Measurements from ENCODE around the gene DDX23. TPM values are rescaled to one million over a fixed set of nuclear protein-coding genes. Genes with fewer than 3 reads are reported as not detected.

Gene DDX23
- total RNA-seq, 1 experiment from 2014 or later, result 106 TPM

GRCh38 chr12:48810903-48811431 is 41.0 kb downstream of the DDX23 start:
- H3K27me3 ChIP-seq (ENCODE audit: control insufficient read depth, insufficient read depth, low read length), result peaks cover 26% of the 10 kb centered on the region
- no peak for DNase-seq
- H3K4me3 ChIP-seq (ENCODE audit: insufficient read depth, low read depth, low read length), result no peak overlapping the region
- no peaks in the 10 kb centered on the region for H3K36me3 ChIP-seq (replicated peaks; ENCODE audit: control insufficient read depth, insufficient read depth, low read length)

GRCh38 chr12:48807981-48808380 is 44.0 kb downstream of the DDX23 start:
- no peaks in the 10 kb centered on the region for H3K36me3 ChIP-seq (replicated peaks; ENCODE audit: control insufficient read depth, insufficient read depth, low read length)
- DNase-seq, result no peak
- H3K4me3 ChIP-seq (ENCODE audit: insufficient read depth, low read depth, low read length), result no peak overlapping the region
- peaks cover 14% of the 10 kb centered on the region for H3K27me3 ChIP-seq (ENCODE audit: control insufficient read depth, insufficient read depth, low read length)

DNA sequence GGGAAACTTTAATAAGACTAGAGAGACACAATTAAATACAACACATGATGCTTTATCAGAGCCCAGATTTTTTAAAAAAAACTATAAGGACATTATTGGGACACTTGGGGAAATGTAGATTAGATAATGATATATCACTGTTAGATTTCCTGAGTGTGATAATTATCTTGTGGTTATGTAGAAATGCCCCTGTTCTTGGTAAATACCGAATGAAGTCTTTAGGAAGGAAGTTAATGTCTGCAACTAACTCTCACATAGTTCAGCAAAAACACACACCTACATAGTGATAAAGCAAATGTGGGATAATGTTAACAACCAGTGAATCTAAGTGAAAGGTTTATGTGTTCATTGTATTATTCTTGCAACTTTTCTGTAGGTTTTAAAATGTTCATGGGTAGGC is 48.3 kb downstream of the DDX23 start:
- no peak for DNase-seq
- no peak overlapping the region for H3K4me3 ChIP-seq (ENCODE audit: insufficient read depth, low read depth, low read length)
- H3K36me3 ChIP-seq (replicated peaks; ENCODE audit: control insufficient read depth, insufficient read depth, low read length), result no peaks in the 10 kb centered on the region
- no peaks in the 10 kb centered on the region; the same call in 1 of the 2 replicates for H3K27me3 ChIP-seq (ENCODE audit: control insufficient read depth, insufficient read depth, low read length)

DNA sequence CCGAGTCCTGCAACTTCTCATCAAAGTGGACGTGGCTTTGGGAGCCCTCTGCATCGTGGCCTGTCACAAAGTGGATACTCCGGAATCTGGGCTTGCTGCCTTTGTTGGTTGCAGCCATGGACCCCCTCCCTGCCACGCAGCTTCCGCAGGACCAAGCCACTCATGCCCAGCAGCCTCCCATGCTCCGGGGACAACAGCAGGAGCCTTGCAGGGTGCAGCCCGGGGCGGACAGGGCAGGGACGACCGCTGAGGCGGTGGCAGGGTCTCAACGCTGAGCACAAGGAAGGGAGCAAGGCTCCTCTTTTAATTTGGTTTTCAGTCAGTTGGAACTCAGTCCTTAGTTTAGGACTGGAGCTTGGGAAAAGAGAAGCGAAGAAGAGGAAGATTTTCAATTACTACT is 51.0 kb downstream of the DDX23 start:
- Histone ChIP-seq H3K4me3 (ENCODE audit: insufficient read depth, low read depth, low read length) (no peak overlapping the region), H3K27me3 (ENCODE audit: control insufficient read depth, insufficient read depth, low read length) (no peaks in the 10 kb centered on the region; the same call in 1 of the 2 replicates), H3K36me3 (replicated peaks; ENCODE audit: control insufficient read depth, insufficient read depth, low read length) (no peaks in the 10 kb centered on the region)
- DNase-seq, result peak; percentile 33

DNA sequence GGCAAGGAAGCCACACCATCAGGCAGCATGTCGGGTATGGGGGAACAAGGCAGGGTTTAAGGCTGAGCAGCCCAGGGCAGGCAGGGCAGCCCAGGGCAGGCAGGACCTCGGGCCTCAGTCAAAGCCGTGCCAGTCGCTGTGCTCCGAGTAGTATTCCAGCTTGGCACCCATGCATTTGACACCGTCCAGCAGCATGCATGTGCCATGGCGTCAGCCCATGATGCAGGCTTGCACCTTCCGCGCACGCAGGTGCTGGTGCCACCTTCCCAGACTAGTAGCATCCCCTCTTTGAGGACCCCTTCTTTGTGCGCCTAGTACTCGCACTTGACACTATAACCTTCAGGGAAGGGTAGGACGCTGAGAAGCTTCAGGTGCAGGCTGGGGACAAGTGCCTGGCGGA is 51.5 kb downstream of the DDX23 start:
- Histone ChIP-seq H3K36me3 (replicated peaks; ENCODE audit: control insufficient read depth, insufficient read depth, low read length) (no peaks in the 10 kb centered on the region), H3K27me3 (ENCODE audit: control insufficient read depth, insufficient read depth, low read length) (no peaks in the 10 kb centered on the region; the same call in 1 of the 2 replicates), H3K4me3 (ENCODE audit: insufficient read depth, low read depth, low read length) (no peak overlapping the region)
- DNase-seq, result peak; percentile 27

GRCh38 chr12:48796976-48797375 is 55.0 kb downstream of the DDX23 start:
- no peaks in the 10 kb centered on the region for H3K27me3 ChIP-seq (ENCODE audit: control insufficient read depth, insufficient read depth, low read length)
- H3K4me3 ChIP-seq (ENCODE audit: insufficient read depth, low read depth, low read length), result no peak overlapping the region
- DNase-seq, result no peak
- H3K36me3 ChIP-seq (replicated peaks; ENCODE audit: control insufficient read depth, insufficient read depth, low read length), result no peaks in the 10 kb centered on the region

DNA sequence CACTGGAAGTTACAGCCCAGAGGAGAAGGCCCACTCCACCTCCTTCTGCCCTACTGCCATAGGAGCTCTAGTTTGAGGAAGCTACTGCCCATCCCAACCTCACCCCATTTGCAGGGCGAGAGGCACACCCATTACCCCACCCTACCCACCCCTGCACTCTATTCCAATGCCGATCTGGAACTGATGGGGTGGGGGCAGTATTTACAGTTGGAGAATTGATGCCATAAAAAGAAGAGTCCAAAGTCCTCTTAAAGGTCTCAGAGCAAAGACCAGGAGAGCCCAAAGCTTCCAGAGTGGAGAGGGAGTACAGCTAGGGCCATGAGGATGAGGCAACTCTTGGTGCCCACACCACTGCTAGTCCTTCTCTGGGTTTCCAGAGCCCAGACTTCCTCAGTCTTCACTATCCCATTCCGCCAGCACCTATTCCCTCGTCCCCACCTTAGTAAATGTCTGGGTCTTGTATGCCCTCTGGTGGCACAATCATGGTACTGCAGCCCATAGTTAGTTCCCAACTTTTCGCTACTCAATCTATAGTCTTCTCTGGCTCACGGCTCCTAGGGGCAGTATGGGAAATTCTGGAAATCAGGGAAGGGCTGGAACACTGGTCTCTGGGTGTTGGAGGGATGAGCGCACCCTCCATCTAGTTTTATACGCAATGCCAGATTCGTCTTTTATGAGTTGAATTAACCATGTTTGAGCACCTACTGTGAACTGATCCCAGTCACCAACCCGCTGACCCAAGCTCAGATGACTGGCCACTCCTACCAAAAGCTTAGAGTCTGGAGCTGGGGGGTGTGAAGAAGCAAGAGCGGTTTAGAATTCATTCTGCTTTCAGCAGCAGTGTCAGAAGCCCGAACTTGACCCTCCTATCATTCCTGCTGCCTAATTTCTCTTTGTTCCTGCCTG is 56.2 kb downstream of the DDX23 start:
- no peaks in the 10 kb centered on the region for H3K27me3 ChIP-seq (ENCODE audit: control insufficient read depth, insufficient read depth, low read length)
- no peaks in the 10 kb centered on the region for H3K36me3 ChIP-seq (replicated peaks; ENCODE audit: control insufficient read depth, insufficient read depth, low read length)
- peak; percentile 92 for DNase-seq

DNA sequence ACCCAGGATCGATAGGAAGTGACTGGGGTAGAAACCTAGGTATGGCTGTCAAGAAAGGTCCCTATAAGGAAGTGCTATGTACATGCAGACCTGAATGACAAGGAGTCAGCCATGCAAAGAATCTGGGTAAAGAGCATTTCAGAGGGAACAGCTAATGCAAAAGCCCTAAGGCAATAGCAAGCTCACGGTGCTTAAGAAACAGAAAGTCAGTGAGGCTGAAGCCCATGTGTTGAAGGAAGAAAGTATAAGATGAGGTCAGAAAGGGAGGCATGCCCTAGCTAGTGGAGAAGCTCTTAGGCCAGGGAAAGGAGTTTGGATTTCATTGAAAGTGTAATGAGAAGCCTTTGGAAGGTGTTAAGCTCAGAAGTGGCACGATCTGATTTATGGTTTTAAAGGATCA is 57.1 kb downstream of the DDX23 start:
- Histone ChIP-seq H3K27me3 (ENCODE audit: control insufficient read depth, insufficient read depth, low read length) (peaks cover 2% of the 10 kb centered on the region; the same call in 1 of the 2 replicates), H3K4me3 (ENCODE audit: insufficient read depth, low read depth, low read length) (no peak overlapping the region), H3K36me3 (replicated peaks; ENCODE audit: control insufficient read depth, insufficient read depth, low read length) (no peaks in the 10 kb centered on the region)
- DNase-seq, result no peak

More for the DNA sequence above, 56.2 kb downstream of the DDX23 start:
- no peak overlapping the region for H3K4me3 ChIP-seq (ENCODE audit: insufficient read depth, low read depth, low read length)

GRCh38 chr12:48793696-48794095 is 58.3 kb downstream of the DDX23 start:
- no peak for DNase-seq
- H3K4me3 ChIP-seq (ENCODE audit: insufficient read depth, low read depth, low read length), result no peak overlapping the region
- H3K36me3 ChIP-seq (replicated peaks; ENCODE audit: control insufficient read depth, insufficient read depth, low read length), result no peaks in the 10 kb centered on the region
- peaks cover 2% of the 10 kb centered on the region; the same call in 1 of the 2 replicates for H3K27me3 ChIP-seq (ENCODE audit: control insufficient read depth, insufficient read depth, low read length)

GRCh38 chr12:48789858-48790326 is 62.1 kb downstream of the DDX23 start:
- Histone ChIP-seq H3K4me3 (ENCODE audit: insufficient read depth, low read depth, low read length) (peak overlapping the region; percentile 80), H3K36me3 (replicated peaks; ENCODE audit: control insufficient read depth, insufficient read depth, low read length) (no peaks in the 10 kb centered on the region), H3K27me3 (ENCODE audit: control insufficient read depth, insufficient read depth, low read length) (peaks cover 16% of the 10 kb centered on the region)
- DNase-seq, result peak; percentile 71

- DNase-seq, result peak; percentile 96
- Histone ChIP-seq H3K4me3 (ENCODE audit: insufficient read depth, low read depth, low read length) (peak within 1 kb of the TSS; percentile 80), H3K27me3 (ENCODE audit: control insufficient read depth, insufficient read depth, low read length) (peaks cover 16% of the 10 kb centered on the region), H3K36me3 (replicated peaks; ENCODE audit: control insufficient read depth, insufficient read depth, low read length) (no peaks in the 10 kb centered on the region)
Observed at GRCh38 chr12:48788854-48789775, 62.8 kb downstream of the DDX23 start, which contains the start of gene ADCY6. Gene ADCY6 (minus strand): TSS chr12:48789089. CDS start chr12:48783434, 5,655 bp downstream.

DNA sequence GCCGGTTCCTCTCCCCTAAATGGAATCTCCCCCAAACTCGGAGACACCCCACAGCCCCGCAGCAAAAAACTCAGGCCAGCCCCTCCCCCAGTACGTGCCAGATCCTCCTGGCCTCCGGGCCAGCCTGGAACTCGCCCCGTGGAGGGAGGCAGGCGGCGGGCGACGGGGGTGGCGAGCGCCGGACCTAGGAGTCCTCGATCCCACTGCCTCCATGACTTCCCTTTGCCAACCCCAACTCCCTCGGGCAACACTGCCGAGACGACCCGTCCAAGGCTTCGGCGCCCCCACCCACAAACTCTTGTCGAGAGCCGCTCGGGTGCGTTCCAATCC is 63.5 kb downstream of the DDX23 start:
- Histone ChIP-seq H3K4me3 (ENCODE audit: insufficient read depth, low read depth, low read length) (peak overlapping the region; percentile 80), H3K36me3 (replicated peaks; ENCODE audit: control insufficient read depth, insufficient read depth, low read length) (no peaks in the 10 kb centered on the region), H3K27me3 (ENCODE audit: control insufficient read depth, insufficient read depth, low read length) (peaks cover 16% of the 10 kb centered on the region)
- DNase-seq, result no peak

GRCh38 chr12:48787791-48788523 is 64.0 kb downstream of the DDX23 start:
- peak overlapping the region; percentile 80 for H3K4me3 ChIP-seq (ENCODE audit: insufficient read depth, low read depth, low read length)
- no peaks in the 10 kb centered on the region for H3K36me3 ChIP-seq (replicated peaks; ENCODE audit: control insufficient read depth, insufficient read depth, low read length)
- no peak for DNase-seq
- H3K27me3 ChIP-seq (ENCODE audit: control insufficient read depth, insufficient read depth, low read length), result peaks cover 16% of the 10 kb centered on the region

Measured in H7 (cell line).